OCI-LY7 (cell line): ENCODE data around the gene ZSCAN22. TPM values are rescaled to one million over a fixed set of nuclear protein-coding genes. Genes with fewer than 3 reads are reported as not detected.

Experiments
- Bru-seq: library from RNA; stranded (reverse); fragments of 400-500 nt; gene quantifications from one replicate; lab custom pipeline; 2021; lab: Mats Ljungman, UMichigan
- BruChase-seq, 2 experiments: library from RNA; stranded (reverse); fragments of 400-500 nt; gene quantifications; one replicate each; lab custom pipeline; 2021; lab: Mats Ljungman, UMichigan
- BruUV-seq: library from RNA; stranded (reverse); fragments of 400-500 nt; replicated peaks from 2 replicates; lab custom pipeline; 2021; lab: Mats Ljungman, UMichigan
- CTCF ChIA-PET: fragments of 300-600 bp; sonication (Branson Sonifier 250); formaldehyde crosslinking; loops from one replicate; lab custom pipeline; 2022; ENCODE audit warnings: antibody characterized with exemption; ENCODE audit not compliant: unreplicated experiment; lab: Charles Lee
- POLR2A ChIA-PET: fragments of 300-600 bp; sonication (Branson Sonifier 250); formaldehyde crosslinking; loops from one replicate; lab custom pipeline; 2022; ENCODE audit warnings: antibody characterized with exemption; lab: Charles Lee
- DNase-seq: peaks from one replicate; pipeline ENCODE4 v3.0.0-alpha.2; 2015; ENCODE audit warnings: low spot score
- H2AFZ ChIP-seq: fragments of 200-600 bp; sonication (generic), shearing (Covaris generic); 2 replicates; pipeline ENCODE4 v1.6.1; 2014; ENCODE audit warnings: mild to moderate bottlenecking, antibody characterized with exemption, low read length, moderate library complexity
- H3K27ac ChIP-seq: fragments of 200-600 bp; sonication (generic); 2 replicates; pipeline ENCODE4 v1.5.1; 2014; ENCODE audit warnings: mixed run types, low read depth, mild to moderate bottlenecking, moderate library complexity, low read length, inconsistent platforms; ENCODE audit not compliant: poor library complexity, severe bottlenecking
- H3K36me3 ChIP-seq: fragments of 200-600 bp; sonication (generic); 2 replicates; pipeline ENCODE4 v1.6.1; 2014; ENCODE audit warnings: mild to moderate bottlenecking, antibody characterized with exemption, low read length, moderate library complexity, mixed read lengths; ENCODE audit not compliant: insufficient read depth
- H3K4me1 ChIP-seq: fragments of 200-600 bp; sonication (generic); 2 replicates; pipeline ENCODE4 v1.5.1; 2014; ENCODE audit warnings: mild to moderate bottlenecking, low read length; ENCODE audit not compliant: insufficient read depth, poor library complexity, severe bottlenecking
- H3K4me2 ChIP-seq: fragments of 200-600 bp; sonication (generic); 2 replicates; pipeline ENCODE4 v1.6.1; 2014; ENCODE audit warnings: mild to moderate bottlenecking, low read length
- H3K4me3 ChIP-seq: fragments of 200-600 bp; sonication (generic); 2 replicates; pipeline ENCODE4 v1.5.1; 2014; ENCODE audit warnings: mild to moderate bottlenecking, low read depth, low read length; ENCODE audit not compliant: poor library complexity, severe bottlenecking
- H3K79me2 ChIP-seq: fragments of 200-600 bp; sonication (generic); 2 replicates; pipeline ENCODE4 v1.6.1; 2016; ENCODE audit warnings: low read depth, mild to moderate bottlenecking, low read length, moderate library complexity, mixed read lengths; ENCODE audit not compliant: insufficient read depth
- H3K9me2 ChIP-seq: fragments of 200-600 bp; sonication (generic); 2 replicates; pipeline ENCODE4 v1.6.1; 2016; ENCODE audit warnings: mild to moderate bottlenecking, low read length, mixed read lengths; ENCODE audit not compliant: insufficient read depth
- H3K9me3 ChIP-seq: fragments of 200-600 bp; sonication (generic); 2 replicates; pipeline ENCODE4 v1.6.1; 2014; ENCODE audit warnings: mild to moderate bottlenecking, mixed run types, low read length, mixed read lengths
- H4K20me1 ChIP-seq: fragments of 200-600 bp; sonication (generic); 2 replicates; pipeline ENCODE4 v1.6.1; 2014; ENCODE audit warnings: mild to moderate bottlenecking, antibody characterized with exemption, low read length, moderate library complexity, mixed read lengths; ENCODE audit not compliant: insufficient read depth
- EZH2phosphoT487 ChIP-seq: fragments of 200-600 bp; sonication (generic); IDR thresholded peaks from 2 replicates; pipeline ENCODE4 v1.6.1; 2018; ENCODE audit warnings: low read depth, borderline replicate concordance, mild to moderate bottlenecking, mixed run types, antibody characterized with exemption, low read length, moderate library complexity, mixed read lengths
- intact Hi-C: fragments of 100-400 bp; cut with micrococcal nuclease; formaldehyde crosslinking; loops from one replicate; pipeline ENCODE4 v1.10.0; 2022; ENCODE audit not compliant: unreplicated experiment
- long read RNA-seq: library from polyadenylated mRNA; stranded (forward); transcript quantifications from one replicate; pipeline ENCODE4 v2.0.0, GENCODE V29; 2022
- total RNA-seq, 2 experiments: library from RNA; depleted of rRNA in 1 of 2; stranded (reverse); fragments of >200 nt in 1 of 2; shearing (Covaris generic) in 1 of 2; gene quantifications; 2 replicates each; pipeline ENCODE4 v1.2.3, GENCODE V29; 2014 to 2022
- TF ChIP-seq, protein P1 (sequence below): fragments of 200-600 bp; sonication (generic); conservative IDR thresholded peaks from 2 replicates; pipeline ENCODE4 v1.5.1; 2014; ENCODE audit warnings: mild to moderate bottlenecking, antibody characterized with exemption, low read length, moderate library complexity, mixed read lengths

The ZSCAN22 gene
- 2.6 and 3.3 TPM in 2 replicates for total RNA-seq (2014; rRNA removed; shearing (Covaris generic))
- 3.7 and 5.1 TPM in 2 replicates for total RNA-seq (2022)
- percentile 45 among the genes with signal in this experiment for Bru-seq, nascent RNA
- BruChase-seq, experiment 1, labeled RNA remaining after a 6-hour chase = percentile 52 among the genes with signal in this experiment
- percentile 53 among the genes with signal in this experiment for BruChase-seq, experiment 2, labeled RNA remaining after a 2-hour chase
- long read RNA-seq, full-length matches to known transcripts = 1 of 7 reads
- long read RNA-seq, partial matches to known transcripts = 0 of 7 reads
- long read RNA-seq, other reads (novel, unspliced or antisense) = 6 of 7 reads

DNA sequence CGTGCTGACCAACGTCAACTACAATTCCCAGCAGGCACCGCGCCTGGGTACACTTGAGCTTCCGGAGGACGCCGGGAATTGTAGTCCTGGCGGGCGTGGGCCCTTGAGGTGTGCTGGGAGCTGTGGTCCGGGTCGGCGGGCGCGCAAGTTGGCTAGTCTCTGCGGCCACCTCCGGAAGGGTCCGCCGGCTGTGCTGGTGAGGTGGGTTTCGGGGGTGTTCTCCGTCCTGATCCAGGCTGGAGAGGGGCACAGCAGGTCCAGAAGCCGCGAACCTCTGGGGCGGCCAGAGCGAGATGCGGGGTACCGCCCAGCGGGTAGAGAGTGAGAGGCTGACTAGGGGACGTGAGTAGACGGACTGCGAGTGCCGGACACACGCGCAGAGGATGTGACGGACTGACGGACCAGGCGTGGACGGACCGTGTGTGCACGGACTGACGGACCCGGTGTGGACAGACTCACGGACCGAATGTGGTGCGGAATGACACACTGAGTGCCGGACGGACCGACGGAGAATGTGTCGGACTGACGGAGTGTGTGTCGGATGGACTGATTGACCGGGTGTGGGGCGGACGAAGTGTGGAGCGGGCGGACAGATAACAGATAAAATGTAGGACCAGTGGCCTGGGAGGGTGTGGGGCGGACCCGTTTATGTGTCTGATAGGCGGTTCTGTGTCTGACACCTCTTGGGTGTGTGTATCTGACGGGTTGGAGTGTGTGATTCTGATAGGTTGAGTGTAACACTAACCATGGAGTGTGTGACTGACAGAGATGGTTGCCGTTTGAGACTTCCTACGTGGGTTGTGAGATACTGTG, at the start of gene ZSCAN22:
Gene ZSCAN22, plus strand, starts transcription at position 81 of the 813 bp plus-strand sequence. CDS start 7,809 bp downstream, outside the sequence.
- TF ChIP-seq, protein P1, sequence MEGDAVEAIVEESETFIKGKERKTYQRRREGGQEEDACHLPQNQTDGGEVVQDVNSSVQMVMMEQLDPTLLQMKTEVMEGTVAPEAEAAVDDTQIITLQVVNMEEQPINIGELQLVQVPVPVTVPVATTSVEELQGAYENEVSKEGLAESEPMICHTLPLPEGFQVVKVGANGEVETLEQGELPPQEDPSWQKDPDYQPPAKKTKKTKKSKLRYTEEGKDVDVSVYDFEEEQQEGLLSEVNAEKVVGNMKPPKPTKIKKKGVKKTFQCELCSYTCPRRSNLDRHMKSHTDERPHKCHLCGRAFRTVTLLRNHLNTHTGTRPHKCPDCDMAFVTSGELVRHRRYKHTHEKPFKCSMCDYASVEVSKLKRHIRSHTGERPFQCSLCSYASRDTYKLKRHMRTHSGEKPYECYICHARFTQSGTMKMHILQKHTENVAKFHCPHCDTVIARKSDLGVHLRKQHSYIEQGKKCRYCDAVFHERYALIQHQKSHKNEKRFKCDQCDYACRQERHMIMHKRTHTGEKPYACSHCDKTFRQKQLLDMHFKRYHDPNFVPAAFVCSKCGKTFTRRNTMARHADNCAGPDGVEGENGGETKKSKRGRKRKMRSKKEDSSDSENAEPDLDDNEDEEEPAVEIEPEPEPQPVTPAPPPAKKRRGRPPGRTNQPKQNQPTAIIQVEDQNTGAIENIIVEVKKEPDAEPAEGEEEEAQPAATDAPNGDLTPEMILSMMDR = no peak
- no peak for TF ChIP-seq EZH2phosphoT487
- Histone ChIP-seq H3K27ac (peak within 1 kb of the TSS; percentile 13), H3K9me2 (no peaks in the 10 kb centered on the region), H3K4me2 (peak within 1 kb of the TSS; percentile 84), H4K20me1 (no peaks in the 10 kb centered on the region), H3K79me2 (peaks cover 4% of the 10 kb centered on the region; the same call in 1 of the 2 replicates), H2AFZ (peak within 1 kb of the TSS; percentile 74), H3K4me3 (peak within 1 kb of the TSS; percentile 82), H3K36me3 (no peaks in the 10 kb centered on the region), H3K4me1 (peaks cover 16% of the 10 kb centered on the region), H3K9me3 (no peaks in the 10 kb centered on the region)
- POLR2A ChIA-PET = interaction anchor here (0.9 to 1.1 kb wide), 4 partner anchors 18 to 193 kb away, joined by 3 to 4 read pairs (median 4); partner anchors contain the start of genes ERVK3-1 and ZBTB45
- no TSS peak for BruUV-seq
- DNase-seq = peak; percentile 95
- CTCF ChIA-PET = no interaction called here
- intact Hi-C loops = loop anchor here (1.0 to 5.0 kb wide), 7 partner anchors 20 to 190 kb away; partner anchors contain the start of genes ERVK3-1, ZBTB45, ZNF324 and ZNF584

DNA sequence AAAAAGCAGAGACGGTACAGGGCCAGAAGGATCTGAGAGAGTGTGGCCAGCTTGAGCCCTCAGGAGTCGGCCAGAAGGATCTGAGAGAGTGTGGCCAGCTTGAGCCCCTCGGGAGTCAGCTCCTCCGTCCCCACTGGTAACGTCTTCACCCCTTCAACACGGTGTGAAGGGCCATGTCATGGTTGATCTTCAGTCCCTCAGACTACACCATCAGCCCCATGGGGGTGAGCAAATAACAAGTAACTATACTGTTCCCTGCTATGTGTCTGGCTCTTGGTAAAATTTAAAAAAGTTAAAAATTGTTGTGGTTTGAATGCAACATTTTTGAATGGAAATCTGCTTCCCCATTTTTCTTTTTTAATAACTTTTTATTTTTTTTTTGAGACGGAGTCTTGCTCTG, 49.6 kb upstream of the ZSCAN22 start:
- peaks cover 50% of the 10 kb centered on the region for H3K36me3 ChIP-seq
- no peak overlapping the region; the same call in 1 of the 2 replicates for H3K4me2 ChIP-seq
- intact Hi-C loops = no loop called here
- BruUV-seq = no TSS peak
- TF ChIP-seq, protein P1 = no peak
- TF ChIP-seq EZH2phosphoT487 = no peak
- no peak overlapping the region for H3K4me3 ChIP-seq
- ChIA-PET POLR2A (no interaction called here), CTCF (no interaction called here)
- H3K4me1 ChIP-seq = peaks cover 18% of the 10 kb centered on the region
- no peaks in the 10 kb centered on the region for H3K9me2 ChIP-seq
- no peaks in the 10 kb centered on the region for H4K20me1 ChIP-seq
- H3K79me2 ChIP-seq = peaks cover 33% of the 10 kb centered on the region
- DNase-seq = no peak
- peaks cover 16% of the 10 kb centered on the region for H3K9me3 ChIP-seq
- H2AFZ ChIP-seq = no peak overlapping the region
- no peak overlapping the region for H3K27ac ChIP-seq
